OCI-LY1 (cell line): ENCODE measurements around the gene ARHGAP25.

Experiments used
- EZH2 ChIP-seq: fragments of 200-600 bp; sonication (generic), shearing (Covaris generic); IDR thresholded peaks from 2 replicates; pipeline ENCODE4 v1.8.0; 2017; ENCODE audit warnings: borderline replicate concordance, mixed run types, mild to moderate bottlenecking, antibody characterized with exemption, low read length, moderate library complexity, mixed read lengths
- TF ChIP-seq, protein P1 (sequence below): fragments of 200-600 bp; sonication (generic), shearing (Covaris generic); IDR thresholded peaks from 2 replicates; pipeline ENCODE4 v1.5.1; 2017; ENCODE audit warnings: mild to moderate bottlenecking, antibody characterized with exemption, low read length, moderate library complexity, mixed read lengths

GRCh38 chr2:68787356-68787755 lies 52.7 kb downstream of the ARHGAP25 start:
- TF ChIP-seq EZH2: no peak
- TF ChIP-seq, protein P1, sequence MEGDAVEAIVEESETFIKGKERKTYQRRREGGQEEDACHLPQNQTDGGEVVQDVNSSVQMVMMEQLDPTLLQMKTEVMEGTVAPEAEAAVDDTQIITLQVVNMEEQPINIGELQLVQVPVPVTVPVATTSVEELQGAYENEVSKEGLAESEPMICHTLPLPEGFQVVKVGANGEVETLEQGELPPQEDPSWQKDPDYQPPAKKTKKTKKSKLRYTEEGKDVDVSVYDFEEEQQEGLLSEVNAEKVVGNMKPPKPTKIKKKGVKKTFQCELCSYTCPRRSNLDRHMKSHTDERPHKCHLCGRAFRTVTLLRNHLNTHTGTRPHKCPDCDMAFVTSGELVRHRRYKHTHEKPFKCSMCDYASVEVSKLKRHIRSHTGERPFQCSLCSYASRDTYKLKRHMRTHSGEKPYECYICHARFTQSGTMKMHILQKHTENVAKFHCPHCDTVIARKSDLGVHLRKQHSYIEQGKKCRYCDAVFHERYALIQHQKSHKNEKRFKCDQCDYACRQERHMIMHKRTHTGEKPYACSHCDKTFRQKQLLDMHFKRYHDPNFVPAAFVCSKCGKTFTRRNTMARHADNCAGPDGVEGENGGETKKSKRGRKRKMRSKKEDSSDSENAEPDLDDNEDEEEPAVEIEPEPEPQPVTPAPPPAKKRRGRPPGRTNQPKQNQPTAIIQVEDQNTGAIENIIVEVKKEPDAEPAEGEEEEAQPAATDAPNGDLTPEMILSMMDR: no peak
